B cell (primary cell): Measurements from ENCODE around the gene TSPAN18. TPM values are rescaled to one million over a fixed set of nuclear protein-coding genes. Genes with fewer than 3 reads are reported as not detected.

ENCODE experiments used
- ATAC-seq: fragments of 200-7000 bp; cut with Tn5 transposase; one replicate; pipeline ENCODE4 v1.10.0; 2021; ENCODE audit warnings: low read depth, mild to moderate bottlenecking, moderate number of reproducible peaks, moderate library complexity
- CTCF ChIA-PET: fragments of 350-600 bp; sonication (Branson Sonifier 250); formaldehyde crosslinking; loops from one replicate; lab custom pipeline; 2021; ENCODE audit warnings: antibody characterized with exemption, inconsistent platforms; lab: Charles Lee
- POLR2A ChIA-PET: fragments of 350-600 bp; sonication (Branson Sonifier 250); formaldehyde crosslinking; loops from one replicate; lab custom pipeline; 2021; ENCODE audit warnings: antibody characterized with exemption; lab: Charles Lee
- DNase-seq: peaks from one replicate; pipeline ENCODE4 v3.0.0; 2013
- H2AFZ ChIP-seq: 2 replicates; pipeline ENCODE4 v1.6.1; 2012; ENCODE audit warnings: mild to moderate bottlenecking, low read depth, low read length; ENCODE audit not compliant: insufficient read depth, poor library complexity, severe bottlenecking
- H3K27ac ChIP-seq, 2 donors: 1 replicate in 1 of 2; 2 replicates in 1 of 2; pipeline ENCODE4 v1.5.1; 2012 to 2013; ENCODE audit warnings: low read length in 2 of 2, mild to moderate bottlenecking in 2 of 2, moderate library complexity in 1 of 2
- H3K27me3 ChIP-seq, 4 experiments: fragments of 200-600 bp in 1 of 4; sonication (generic) in 1 of 4; replicated peaks in 1 of 4; 1 replicate in 2 of 4; 2 replicates in 2 of 4; pipeline versions ENCODE4 v1.6.1 to v1.7.0; 2013 to 2016; ENCODE audit warnings: low read length in 3 of 4, mild to moderate bottlenecking in 2 of 4, mixed read lengths in 1 of 4, moderate library complexity in 1 of 4; ENCODE audit not compliant: insufficient read depth in 4 of 4, control insufficient read depth in 3 of 4; ENCODE audit errors: control extremely low read depth in 1 of 4
- H3K36me3 ChIP-seq, 2 experiments: replicated peaks in 1 of 2; 1 replicate in 1 of 2; 2 replicates in 1 of 2; pipeline versions ENCODE4 v1.6.1 to v1.7.1; 2013; ENCODE audit warnings: low read length in 1 of 2; ENCODE audit not compliant: insufficient read depth in 2 of 2, control insufficient read depth in 1 of 2; ENCODE audit errors: control extremely low read depth in 1 of 2, extremely low read depth in 1 of 2
- H3K4me1 ChIP-seq, 2 donors: fragments of 200-600 bp in 1 of 2; sonication (generic) in 1 of 2; 1 replicate in 1 of 2; 2 replicates in 1 of 2; pipeline versions ENCODE4 v1.5.1 to v1.6.1; 2013 to 2017; ENCODE audit warnings: low read length in 2 of 2; ENCODE audit not compliant: control insufficient read depth in 2 of 2, insufficient read depth in 2 of 2
- H3K4me2 ChIP-seq: replicated peaks from 2 replicates; pipeline ENCODE3; 2012; ENCODE audit warnings: mild to moderate bottlenecking, low read depth, low read length; ENCODE audit not compliant: poor library complexity, severe bottlenecking
- H3K4me3 ChIP-seq, 5 experiments: fragments of 200-600 bp in 1 of 5; sonication (generic) in 1 of 5; 1 replicate in 3 of 5; 2 replicates in 2 of 5; pipeline versions ENCODE4 v1.5.1 to v1.7.0; 2011 to 2016; ENCODE audit warnings: low read length in 4 of 5, mild to moderate bottlenecking in 4 of 5, low read depth in 2 of 5, control low read depth in 1 of 5, moderate library complexity in 1 of 5; ENCODE audit not compliant: insufficient read depth in 1 of 5; ENCODE audit errors: control extremely low read depth in 1 of 5, extremely low read depth in 1 of 5
- H3K79me2 ChIP-seq: fragments of 200-600 bp; sonication (generic); one replicate; pipeline ENCODE4 v1.6.0; 2016; ENCODE audit warnings: low read length; ENCODE audit not compliant: control insufficient read depth, insufficient read depth
- H3K9ac ChIP-seq: fragments of 200-600 bp; sonication (generic); 2 replicates; pipeline ENCODE4 v1.6.1; 2017; ENCODE audit warnings: mild to moderate bottlenecking, low read length, moderate library complexity
- H3K9me3 ChIP-seq, 3 donors: one replicate each; pipeline versions ENCODE4 v1.6.1 to v1.7.1; 2013; ENCODE audit warnings: low read length in 2 of 3; ENCODE audit not compliant: control insufficient read depth in 2 of 3, insufficient read depth in 1 of 3; ENCODE audit errors: control extremely low read depth in 1 of 3
- H4K20me1 ChIP-seq: 2 replicates; pipeline ENCODE4 v1.6.0; 2012; ENCODE audit warnings: mild to moderate bottlenecking, low read length; ENCODE audit not compliant: insufficient read depth, control insufficient read depth, poor library complexity, severe bottlenecking
- H3K27ac Mint-ChIP-seq: one replicate; pipeline ENCODE4 v1.8.0; 2021; ENCODE audit warnings: mixed read lengths
- H3K27me3 Mint-ChIP-seq: one replicate; pipeline ENCODE4 v1.8.0; 2021; ENCODE audit warnings: mixed read lengths
- H3K4me1 Mint-ChIP-seq: one replicate; pipeline ENCODE4 v1.8.0; 2021; ENCODE audit warnings: mixed read lengths
- H3K4me3 Mint-ChIP-seq: one replicate; pipeline ENCODE4 v1.8.0; 2021; ENCODE audit warnings: mixed read lengths
- H3K9me3 Mint-ChIP-seq: one replicate; pipeline ENCODE4 v1.8.0; 2022; ENCODE audit warnings: mixed read lengths; ENCODE audit not compliant: insufficient read depth
- EZH2 ChIP-seq: IDR thresholded peaks from 2 replicates; pipeline ENCODE4 v1.6.1; 2012; ENCODE audit warnings: borderline replicate concordance, low read depth, mild to moderate bottlenecking, moderate library complexity, low read length; ENCODE audit not compliant: insufficient read depth, poor library complexity, severe bottlenecking
- WGBS: methylation state at CpG from one replicate; pipeline ENCODE4 v1.1.5; 2013; ENCODE audit warnings: missing lambda C conversion rate; ENCODE audit not compliant: insufficient coverage; 5-methylcytosine and 5-hydroxymethylcytosine counted together
- intact Hi-C: fragments of 100-400 bp; cut with micrococcal nuclease; formaldehyde crosslinking; loops from one replicate; pipeline ENCODE4 v1.10.0; 2022
- polyA plus RNA-seq: library from polyadenylated mRNA; depleted of rRNA; stranded (reverse); fragments of >200 nt; gene quantifications from 2 replicates; pipeline ENCODE4 v1.2.3, GENCODE V29; 2012
- total RNA-seq, 2 donors: library from RNA; stranded (reverse); fragments of 120-200 nt in 1 of 2; gene quantifications; 1 replicate in 1 of 2; 2 replicates in 1 of 2; pipeline versions ENCODE4 v1.2.3 to v1.2.4, GENCODE V29; 2013 to 2022
- TF ChIP-seq, protein P1 (sequence below): fragments of 200-600 bp; IDR thresholded peaks from one replicate; pipeline ENCODE4 v1.8.0; 2022; ENCODE audit warnings: antibody characterized with exemption, mild to moderate bottlenecking

The TSPAN18 gene
- total and polyA plus RNA-seq, 2 donors (not counting 1 experiment from before 2014, with no cell fraction given): 0.75 to 2.0 TPM

GRCh38 chr11:44711113-44711786, 15.5 kb upstream of the TSPAN18 start:
- Mint-ChIP-seq H3K27me3 (peaks cover 17% of the 10 kb centered on the region), H3K4me3 (no peak overlapping the region), H3K9me3 (no peaks in the 10 kb centered on the region), H3K27ac (no peak overlapping the region), H3K4me1 (no peaks in the 10 kb centered on the region)
- Histone ChIP-seq H3K9me3 (peaks cover 0 to 30% (median 0%) of the 10 kb centered on the region in 3 donors), H3K36me3 (no peaks in the 10 kb centered on the region), H3K9ac (no peak overlapping the region), H3K27ac (no peak overlapping the region), H3K79me2 (no peaks in the 10 kb centered on the region), H4K20me1 (no peaks in the 10 kb centered on the region), H3K4me3 (no peak overlapping the region), H3K27me3 (peaks cover 0 to 19% (median 0%) of the 10 kb centered on the region in 4 experiments), H3K4me2 (no peak overlapping the region), H2AFZ (no peak overlapping the region), H3K4me1 (no peaks in the 10 kb centered on the region)
- 60% methylated on average over 6 of the region's 6 CpGs for WGBS
- no peak for DNase-seq
- intact Hi-C loops: no loop called here
- ATAC-seq: no peak
- no peak for TF ChIP-seq EZH2
- ChIA-PET POLR2A (no interaction called here), CTCF (no interaction called here)

DNA sequence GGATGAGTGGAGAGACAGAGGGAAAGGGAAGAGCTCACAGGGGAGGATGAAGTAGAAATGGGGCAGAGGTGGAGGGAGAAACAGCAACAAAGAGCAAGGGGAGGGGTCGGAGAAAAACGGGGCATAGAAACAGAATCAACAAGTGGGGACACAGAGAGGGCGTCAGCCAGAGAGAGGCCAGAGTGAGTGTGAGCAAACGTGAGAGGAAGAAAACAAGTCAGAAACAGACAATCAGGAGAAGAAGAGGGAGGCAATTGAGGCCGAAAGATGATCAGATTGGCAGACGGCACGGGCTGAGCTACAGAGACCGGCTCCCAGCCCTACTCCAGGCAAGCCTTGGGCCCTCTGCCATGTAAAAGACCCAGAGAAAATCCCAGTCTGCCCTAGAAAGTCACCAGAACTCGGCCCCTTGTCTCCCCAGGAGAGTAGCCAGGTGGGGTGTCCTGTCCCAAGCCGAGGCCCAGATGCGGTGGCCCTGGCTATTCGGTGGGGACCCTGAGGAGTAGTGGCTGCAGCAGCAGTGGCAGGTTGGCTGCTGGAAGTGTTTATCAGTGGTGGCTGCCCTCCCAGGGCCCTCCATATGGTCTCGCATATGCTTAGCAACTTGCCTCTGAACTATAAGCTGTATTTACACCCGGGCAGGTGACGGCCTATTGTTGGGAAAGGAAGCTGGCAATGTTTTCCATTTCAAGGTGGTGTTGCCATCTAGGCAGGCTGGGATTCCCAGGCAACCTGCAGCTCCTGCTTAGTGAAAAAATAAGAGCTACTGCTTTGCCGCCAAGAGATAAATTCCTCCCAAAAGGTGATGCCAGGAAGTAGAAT, 14.8 kb upstream of the TSPAN18 start:
- H2AFZ ChIP-seq: no peak overlapping the region
- H3K27ac ChIP-seq: no peak overlapping the region
- POLR2A ChIA-PET: no interaction called here
- H3K4me1 ChIP-seq: no peaks in the 10 kb centered on the region
- TF ChIP-seq, protein P1, sequence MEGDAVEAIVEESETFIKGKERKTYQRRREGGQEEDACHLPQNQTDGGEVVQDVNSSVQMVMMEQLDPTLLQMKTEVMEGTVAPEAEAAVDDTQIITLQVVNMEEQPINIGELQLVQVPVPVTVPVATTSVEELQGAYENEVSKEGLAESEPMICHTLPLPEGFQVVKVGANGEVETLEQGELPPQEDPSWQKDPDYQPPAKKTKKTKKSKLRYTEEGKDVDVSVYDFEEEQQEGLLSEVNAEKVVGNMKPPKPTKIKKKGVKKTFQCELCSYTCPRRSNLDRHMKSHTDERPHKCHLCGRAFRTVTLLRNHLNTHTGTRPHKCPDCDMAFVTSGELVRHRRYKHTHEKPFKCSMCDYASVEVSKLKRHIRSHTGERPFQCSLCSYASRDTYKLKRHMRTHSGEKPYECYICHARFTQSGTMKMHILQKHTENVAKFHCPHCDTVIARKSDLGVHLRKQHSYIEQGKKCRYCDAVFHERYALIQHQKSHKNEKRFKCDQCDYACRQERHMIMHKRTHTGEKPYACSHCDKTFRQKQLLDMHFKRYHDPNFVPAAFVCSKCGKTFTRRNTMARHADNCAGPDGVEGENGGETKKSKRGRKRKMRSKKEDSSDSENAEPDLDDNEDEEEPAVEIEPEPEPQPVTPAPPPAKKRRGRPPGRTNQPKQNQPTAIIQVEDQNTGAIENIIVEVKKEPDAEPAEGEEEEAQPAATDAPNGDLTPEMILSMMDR: no peak
- TF ChIP-seq EZH2: no peak
- H3K4me2 ChIP-seq: no peak overlapping the region
- peaks cover 0 to 19% (median 0%) of the 10 kb centered on the region in 4 experiments for H3K27me3 ChIP-seq
- Mint-ChIP-seq H3K9me3 (no peaks in the 10 kb centered on the region), H3K4me1 (no peaks in the 10 kb centered on the region), H3K27me3 (peaks cover 17% of the 10 kb centered on the region), H3K27ac (no peak overlapping the region), H3K4me3 (no peak overlapping the region)
- H4K20me1 ChIP-seq: no peaks in the 10 kb centered on the region
- CTCF ChIA-PET: interaction anchor here (1.2 kb wide), 1 partner anchor 25 kb away, joined by 3 read pairs; no protein-coding TSS in a partner anchor
- no peak overlapping the region for H3K9ac ChIP-seq
- no peaks in the 10 kb centered on the region for H3K79me2 ChIP-seq
- DNase-seq (no peak), ATAC-seq (no peak)
- peaks cover 0 to 25% (median 0%) of the 10 kb centered on the region in 3 donors for H3K9me3 ChIP-seq
- no peak overlapping the region for H3K4me3 ChIP-seq
- WGBS: 80% methylated on average over 15 of the region's 16 CpGs
- intact Hi-C loops: no loop called here
- H3K36me3 ChIP-seq: no peaks in the 10 kb centered on the region
